Karpas-422 (cell line): Measurements from ENCODE around the gene GPI. TPM values are rescaled to one million over a fixed set of nuclear protein-coding genes. Genes with fewer than 3 reads are reported as not detected.
"Not testable (repeated sequence)": the region's sequence is repeated elsewhere in the genome, so short reads cannot be mapped to it uniquely, and the experiment has no call there.

Experiments used
- DNase-seq: peaks from one replicate; pipeline ENCODE4 v3.0.0-alpha.2; 2015
- H2AFZ ChIP-seq: fragments of 200-600 bp; sonication (generic); 2 replicates; pipeline ENCODE4 v1.6.1; 2014; ENCODE audit warnings: antibody characterized with exemption, low read length, mixed read lengths
- H3K27ac ChIP-seq: fragments of 200-600 bp; sonication (generic); 2 replicates; pipeline ENCODE4 v1.5.1; 2014; ENCODE audit warnings: mild to moderate bottlenecking, low read length, moderate library complexity
- H3K27me3 ChIP-seq: fragments of 200-600 bp; sonication (generic); 2 replicates; pipeline ENCODE4 v1.6.1; 2014; ENCODE audit warnings: low read length, mixed read lengths
- H3K36me3 ChIP-seq: fragments of 200-600 bp; sonication (generic); 2 replicates; pipeline ENCODE4 v1.6.1; 2014; ENCODE audit warnings: low read length, mixed read lengths; ENCODE audit not compliant: insufficient read depth
- H3K4me1 ChIP-seq: fragments of 200-600 bp; sonication (generic); 2 replicates; pipeline ENCODE4 v1.6.1; 2014; ENCODE audit warnings: mild to moderate bottlenecking, low read length, mixed read lengths
- H3K4me2 ChIP-seq: fragments of 200-600 bp; sonication (generic); 2 replicates; pipeline ENCODE4 v1.6.1; 2014; ENCODE audit warnings: low read length, low read depth, mild to moderate bottlenecking; ENCODE audit not compliant: poor library complexity, severe bottlenecking
- H3K4me3 ChIP-seq: fragments of 200-600 bp; sonication (generic); 2 replicates; pipeline ENCODE4 v1.5.1; 2014; ENCODE audit warnings: mild to moderate bottlenecking, antibody characterized with exemption, low read length, mixed read lengths
- H3K79me2 ChIP-seq: fragments of 200-600 bp; sonication (generic); 2 replicates; pipeline ENCODE4 v1.6.1; 2014; ENCODE audit warnings: mild to moderate bottlenecking, low read length, mixed read lengths
- H3K9ac ChIP-seq: fragments of 200-600 bp; sonication (generic); 2 replicates; pipeline ENCODE4 v1.6.0; 2014; ENCODE audit warnings: low read length
- H3K9me2 ChIP-seq: fragments of 200-600 bp; sonication (generic), shearing (Covaris generic); replicated peaks from 2 replicates; pipeline ENCODE4 v1.6.0; 2014; ENCODE audit warnings: mild to moderate bottlenecking, low read length, moderate library complexity; ENCODE audit not compliant: insufficient read depth
- H3K9me3 ChIP-seq: fragments of 300-700, 200-600 bp; sonication (generic); 2 replicates; pipeline ENCODE4 v1.6.1; 2014; ENCODE audit warnings: low read length, mixed read lengths
- H4K20me1 ChIP-seq: fragments of 200-600 bp; sonication (generic); 2 replicates; pipeline ENCODE4 v1.6.1; 2014; ENCODE audit warnings: mild to moderate bottlenecking, antibody characterized with exemption, low read length, low read depth; ENCODE audit not compliant: insufficient read depth
- total RNA-seq: library from RNA; depleted of rRNA; stranded (reverse); fragments of >200 nt; shearing (Covaris generic); gene quantifications from 2 replicates; pipeline ENCODE4 v1.2.3, GENCODE V29; 2014; ENCODE audit warnings: low replicate concordance

GPI gene
- total RNA-seq, 1 experiment from 2014 or later, result 219 TPM

DNA sequence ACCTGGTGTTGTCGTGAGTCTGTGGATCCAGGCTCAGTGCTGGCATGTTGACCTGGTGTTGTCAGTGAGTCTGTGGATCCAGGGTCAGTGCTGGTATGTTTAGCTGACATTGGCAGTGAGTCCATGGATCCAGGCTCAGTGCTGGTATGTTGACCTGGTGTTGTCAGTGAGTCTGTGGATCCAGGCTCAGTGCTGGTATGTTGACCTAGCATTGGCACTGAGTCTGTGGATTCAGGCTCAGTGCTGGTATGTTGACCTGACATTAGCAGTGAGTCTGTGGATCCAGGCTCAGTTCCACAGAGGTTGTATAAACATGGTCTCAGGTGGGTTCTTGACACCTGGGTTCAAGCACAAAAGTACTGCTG is 22.4 kb downstream of the GPI start:
- Histone ChIP-seq H2AFZ (no peak overlapping the region), H3K4me1 (no peaks in the 10 kb centered on the region), H3K4me3 (no peak overlapping the region), H3K27ac (no peak overlapping the region), H3K4me2 (no peak overlapping the region), H3K79me2 (peaks cover 33% of the 10 kb centered on the region), H3K36me3 (peaks cover 91% of the 10 kb centered on the region), H3K27me3 (no peaks in the 10 kb centered on the region), H4K20me1 (0 out of 2 replicates have a peak, but pooled peaks cover 3% of the 10 kb centered on the region), H3K9me3 (no peaks in the 10 kb centered on the region), H3K9ac (no peak overlapping the region), H3K9me2 (no peaks in the 10 kb centered on the region)
- no peak for DNase-seq

DNA sequence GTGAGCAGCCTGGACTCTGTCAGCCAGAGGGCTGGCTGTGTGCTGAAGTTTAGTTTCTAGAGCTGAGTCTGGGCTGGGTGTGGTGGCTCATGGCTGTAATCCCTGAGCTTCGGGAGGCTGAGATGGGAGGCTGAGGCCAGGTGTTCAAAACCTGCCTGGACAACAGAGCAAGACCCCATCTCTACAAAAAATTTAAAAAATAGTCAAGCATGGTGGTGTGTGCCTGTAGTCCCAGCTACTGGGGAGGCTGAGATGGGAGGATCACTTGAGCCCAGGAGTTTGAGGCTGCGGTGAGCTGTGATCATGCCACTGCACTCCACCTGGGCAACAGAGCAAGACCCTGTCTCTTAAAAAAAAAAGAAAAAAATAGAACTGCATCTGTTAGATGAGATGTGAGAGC is 23.7 kb downstream of the GPI start:
- not testable (repeated sequence) for H4K20me1 ChIP-seq, H3K9ac ChIP-seq, DNase-seq, H3K9me3 ChIP-seq, H3K4me2 ChIP-seq, H3K27me3 ChIP-seq, H3K4me3 ChIP-seq, H2AFZ ChIP-seq, H3K4me1 ChIP-seq, H3K27ac ChIP-seq, H3K9me2 ChIP-seq
- peaks cover 78% of the 10 kb centered on the region for H3K36me3 ChIP-seq
- H3K79me2 ChIP-seq, result peaks cover 31% of the 10 kb centered on the region

DNA sequence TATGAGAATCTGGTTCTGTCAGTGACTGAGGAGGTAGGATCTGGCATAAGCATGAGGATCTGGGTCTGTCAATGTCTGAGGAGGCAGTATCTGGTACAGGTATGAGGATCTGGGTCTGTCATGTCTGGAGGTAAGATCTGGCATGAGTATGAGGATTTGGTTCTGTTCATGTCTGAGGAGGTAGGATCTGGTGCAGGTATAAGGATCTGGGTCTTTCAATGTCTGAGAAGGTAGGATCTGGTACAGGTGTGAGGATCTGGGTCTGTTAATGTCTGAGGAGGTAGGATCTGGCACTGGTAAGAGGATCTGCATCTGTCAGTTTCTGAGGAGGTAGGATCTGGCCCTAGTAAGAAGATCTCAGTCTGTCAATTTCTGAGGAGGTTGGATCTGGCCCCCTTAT is 26.8 kb downstream of the GPI start:
- Histone ChIP-seq H3K9me3 (no peaks in the 10 kb centered on the region), H3K36me3 (peaks cover 59% of the 10 kb centered on the region), H3K79me2 (peaks cover 15% of the 10 kb centered on the region)

DNA sequence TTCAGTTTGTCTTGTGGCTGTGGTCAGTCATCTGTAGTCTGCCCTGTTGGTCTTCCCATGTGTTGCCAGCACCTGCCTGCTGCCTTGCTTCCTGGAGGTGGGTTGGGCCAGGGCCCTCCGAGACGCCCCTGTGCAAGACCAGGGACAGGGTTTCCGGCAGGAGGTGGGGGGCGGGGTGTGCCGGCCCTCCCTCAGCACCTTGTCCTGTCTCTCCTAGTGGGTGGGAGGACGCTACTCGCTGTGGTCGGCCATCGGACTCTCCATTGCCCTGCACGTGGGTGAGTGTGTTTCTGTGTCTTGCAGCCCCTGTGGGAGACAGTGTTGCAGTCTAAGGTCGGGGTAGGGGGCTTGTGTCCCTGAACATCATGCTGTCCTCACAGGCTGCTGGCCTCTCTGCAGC is 28.0 kb downstream of the GPI start:
- no peaks in the 10 kb centered on the region for H3K27me3 ChIP-seq
- no peak overlapping the region for H2AFZ ChIP-seq
- no peaks in the 10 kb centered on the region for H3K4me1 ChIP-seq
- no peaks in the 10 kb centered on the region for H3K9me2 ChIP-seq
- H3K4me3 ChIP-seq, result no peak overlapping the region
- DNase-seq, result no peak
- H3K9me3 ChIP-seq, result no peaks in the 10 kb centered on the region
- peaks cover 15% of the 10 kb centered on the region for H3K79me2 ChIP-seq
- peaks cover 51% of the 10 kb centered on the region for H3K36me3 ChIP-seq
- no peak overlapping the region for H3K4me2 ChIP-seq
- no peak overlapping the region for H3K27ac ChIP-seq
- H3K9ac ChIP-seq, result no peak overlapping the region
- H4K20me1 ChIP-seq, result 0 out of 2 replicates have a peak, but pooled peaks cover 11% of the 10 kb centered on the region

More for the DNA sequence above, 26.8 kb downstream of the GPI start:
- H3K4me3 ChIP-seq, result no peak overlapping the region
- H3K4me2 ChIP-seq, result no peak overlapping the region
- no peak overlapping the region for H2AFZ ChIP-seq
- 0 out of 2 replicates have a peak, but pooled peaks cover 11% of the 10 kb centered on the region for H4K20me1 ChIP-seq
- H3K9me2 ChIP-seq, result no peaks in the 10 kb centered on the region
- no peak for DNase-seq
- no peaks in the 10 kb centered on the region for H3K27me3 ChIP-seq
- no peaks in the 10 kb centered on the region for H3K4me1 ChIP-seq
- H3K27ac ChIP-seq, result no peak overlapping the region
- H3K9ac ChIP-seq, result no peak overlapping the region

DNA sequence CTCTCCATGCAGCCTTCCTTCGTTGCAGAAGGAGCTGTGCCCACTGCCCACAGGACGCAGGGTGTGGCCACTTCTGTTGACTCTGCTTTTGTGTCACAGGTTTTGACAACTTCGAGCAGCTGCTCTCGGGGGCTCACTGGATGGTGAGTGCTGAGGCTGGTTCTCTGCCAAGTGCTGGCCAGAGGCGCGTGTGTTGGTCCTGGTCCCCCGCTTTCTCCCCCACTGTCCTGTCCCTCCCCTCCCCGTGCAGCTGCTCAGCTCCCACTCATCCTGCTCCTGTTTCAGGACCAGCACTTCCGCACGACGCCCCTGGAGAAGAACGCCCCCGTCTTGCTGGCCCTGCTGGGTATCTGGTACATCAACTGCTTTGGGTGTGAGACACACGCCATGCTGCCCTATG is 28.6 kb downstream of the GPI start:
- no peaks in the 10 kb centered on the region for H3K9me3 ChIP-seq
- 0 out of 2 replicates have a peak, but pooled peaks cover 11% of the 10 kb centered on the region for H4K20me1 ChIP-seq
- H3K4me3 ChIP-seq, result no peak overlapping the region
- no peak overlapping the region for H3K9ac ChIP-seq
- no peak overlapping the region for H3K27ac ChIP-seq
- H2AFZ ChIP-seq, result no peak overlapping the region
- H3K4me1 ChIP-seq, result no peaks in the 10 kb centered on the region
- no peaks in the 10 kb centered on the region for H3K27me3 ChIP-seq
- H3K79me2 ChIP-seq, result peaks cover 15% of the 10 kb centered on the region
- H3K4me2 ChIP-seq, result no peak overlapping the region
- DNase-seq, result no peak
- H3K36me3 ChIP-seq, result peaks cover 45% of the 10 kb centered on the region
- no peaks in the 10 kb centered on the region for H3K9me2 ChIP-seq

DNA sequence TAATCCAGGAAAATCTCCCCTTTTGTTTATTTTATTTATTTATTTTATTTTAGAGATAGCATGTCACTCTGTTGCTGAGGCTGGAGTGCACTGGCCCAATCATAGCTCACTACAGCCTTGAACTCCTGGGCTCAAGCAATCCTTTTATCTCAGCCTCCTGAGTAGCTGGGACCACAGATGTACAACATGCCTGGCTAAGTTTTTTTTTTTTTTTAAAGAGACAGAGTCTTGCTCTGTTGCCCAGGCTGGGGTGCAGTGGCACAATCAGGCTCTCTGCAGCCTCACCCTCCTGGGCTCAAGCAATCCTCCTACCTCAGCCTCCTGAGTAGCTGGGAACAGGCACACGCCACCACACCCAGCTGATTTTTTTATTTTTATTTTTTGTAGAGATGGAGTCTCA is 32.9 kb downstream of the GPI start:
- Histone ChIP-seq H2AFZ (no peak overlapping the region), H3K27me3 (no peaks in the 10 kb centered on the region), H3K4me3 (no peak overlapping the region), H3K9me3 (no peaks in the 10 kb centered on the region), H3K27ac (no peak overlapping the region), H4K20me1 (0 out of 2 replicates have a peak, but pooled peaks cover 6% of the 10 kb centered on the region), H3K79me2 (no peaks in the 10 kb centered on the region), H3K36me3 (peaks cover 26% of the 10 kb centered on the region), H3K9ac (no peak overlapping the region), H3K4me1 (no peaks in the 10 kb centered on the region), H3K9me2 (no peaks in the 10 kb centered on the region), H3K4me2 (no peak overlapping the region)
- no peak for DNase-seq

DNA sequence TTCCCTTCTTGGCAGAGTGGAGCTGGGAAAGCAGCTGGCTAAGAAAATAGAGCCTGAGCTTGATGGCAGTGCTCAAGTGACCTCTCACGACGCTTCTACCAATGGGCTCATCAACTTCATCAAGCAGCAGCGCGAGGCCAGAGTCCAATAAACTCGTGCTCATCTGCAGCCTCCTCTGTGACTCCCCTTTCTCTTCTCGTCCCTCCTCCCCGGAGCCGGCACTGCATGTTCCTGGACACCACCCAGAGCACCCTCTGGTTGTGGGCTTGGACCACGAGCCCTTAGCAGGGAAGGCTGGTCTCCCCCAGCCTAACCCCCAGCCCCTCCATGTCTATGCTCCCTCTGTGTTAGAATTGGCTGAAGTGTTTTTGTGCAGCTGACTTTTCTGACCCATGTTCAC is 34.9 kb downstream of the GPI start:
- Histone ChIP-seq H3K4me3 (no peak overlapping the region), H3K79me2 (peaks cover 6% of the 10 kb centered on the region), H3K27me3 (no peaks in the 10 kb centered on the region), H3K9me3 (no peaks in the 10 kb centered on the region), H3K9ac (no peak overlapping the region), H2AFZ (no peak overlapping the region), H3K27ac (no peak overlapping the region), H3K9me2 (no peaks in the 10 kb centered on the region), H3K36me3 (peaks cover 26% of the 10 kb centered on the region), H3K4me2 (no peak overlapping the region), H3K4me1 (peaks cover 6% of the 10 kb centered on the region), H4K20me1 (0 out of 2 replicates have a peak, but pooled peaks cover 6% of the 10 kb centered on the region)
- no peak for DNase-seq

DNA sequence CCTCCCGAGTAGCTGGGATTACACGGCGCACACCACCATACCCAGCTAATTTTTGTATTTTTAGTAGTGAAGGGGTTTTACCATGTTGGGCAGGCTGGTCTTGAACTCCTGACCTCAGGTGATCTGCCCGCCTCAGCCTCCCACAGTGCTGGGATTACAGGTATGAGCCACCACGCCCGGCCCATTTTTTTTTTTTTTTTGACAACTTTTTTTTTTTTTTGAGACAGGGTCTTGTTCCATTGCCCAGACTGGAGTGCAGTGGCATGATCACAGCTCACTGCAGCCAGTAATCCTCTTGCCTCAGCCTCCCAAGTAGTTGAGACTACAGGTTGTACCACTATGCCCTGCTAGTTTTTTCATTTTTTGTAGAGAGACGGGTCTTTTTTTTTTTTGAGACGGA is 35.8 kb downstream of the GPI start:
- H3K9me3 ChIP-seq, H3K4me3 ChIP-seq, DNase-seq, H3K4me2 ChIP-seq, H3K27me3 ChIP-seq, H2AFZ ChIP-seq, H3K9ac ChIP-seq, H3K27ac ChIP-seq, H3K9me2 ChIP-seq, H4K20me1 ChIP-seq: not testable (repeated sequence)
- peaks cover 16% of the 10 kb centered on the region for H3K79me2 ChIP-seq
- peaks cover 13% of the 10 kb centered on the region for H3K4me1 ChIP-seq
- peaks cover 26% of the 10 kb centered on the region for H3K36me3 ChIP-seq
